Astrocyte of the spinal cord (primary cell): ENCODE results near the gene BCL2L12.

Source experiments
- DNase-seq: peaks from one replicate; pipeline ENCODE4 v3.0.0; 2011; ENCODE audit warnings: low read depth, low spot score
- H3K4me3 ChIP-seq: 2 replicates; pipeline ENCODE4 v1.5.1; 2011; ENCODE audit warnings: low read depth, mild to moderate bottlenecking, low read length, moderate library complexity
- in situ Hi-C: cut with HindIII; loops from 2 replicates; pipeline ENCODE4 v1.10.0; 2017; ENCODE audit warnings: low sequenced_read_pairs
- TF ChIP-seq, protein P1 (sequence below): IDR thresholded peaks from 2 replicates; pipeline ENCODE4 v1.5.1; 2012; ENCODE audit warnings: low read depth, mild to moderate bottlenecking, low read length, inconsistent platforms

BCL2L12 gene

DNA sequence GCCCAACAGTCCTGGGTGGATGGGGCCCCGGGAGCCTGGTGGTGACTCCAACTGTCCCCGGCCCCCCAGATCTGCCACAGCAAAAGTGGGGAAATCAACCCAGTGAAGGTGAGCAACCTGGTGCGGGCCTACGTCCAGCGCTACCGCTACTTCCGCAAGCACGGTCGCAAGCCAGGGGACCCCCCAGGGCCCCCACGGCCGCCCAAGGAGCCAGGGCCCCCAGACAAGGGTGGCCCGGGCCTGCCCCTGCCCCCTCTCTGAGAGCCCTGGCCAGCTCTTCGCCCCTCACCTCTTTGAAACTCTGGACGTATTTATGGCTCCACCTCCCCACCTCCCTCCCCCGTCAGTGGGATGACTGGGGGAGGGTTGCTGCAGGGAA lies 7.6 kb upstream of the BCL2L12 start:
- in situ Hi-C loops = no loop called here
- TF ChIP-seq, protein P1, sequence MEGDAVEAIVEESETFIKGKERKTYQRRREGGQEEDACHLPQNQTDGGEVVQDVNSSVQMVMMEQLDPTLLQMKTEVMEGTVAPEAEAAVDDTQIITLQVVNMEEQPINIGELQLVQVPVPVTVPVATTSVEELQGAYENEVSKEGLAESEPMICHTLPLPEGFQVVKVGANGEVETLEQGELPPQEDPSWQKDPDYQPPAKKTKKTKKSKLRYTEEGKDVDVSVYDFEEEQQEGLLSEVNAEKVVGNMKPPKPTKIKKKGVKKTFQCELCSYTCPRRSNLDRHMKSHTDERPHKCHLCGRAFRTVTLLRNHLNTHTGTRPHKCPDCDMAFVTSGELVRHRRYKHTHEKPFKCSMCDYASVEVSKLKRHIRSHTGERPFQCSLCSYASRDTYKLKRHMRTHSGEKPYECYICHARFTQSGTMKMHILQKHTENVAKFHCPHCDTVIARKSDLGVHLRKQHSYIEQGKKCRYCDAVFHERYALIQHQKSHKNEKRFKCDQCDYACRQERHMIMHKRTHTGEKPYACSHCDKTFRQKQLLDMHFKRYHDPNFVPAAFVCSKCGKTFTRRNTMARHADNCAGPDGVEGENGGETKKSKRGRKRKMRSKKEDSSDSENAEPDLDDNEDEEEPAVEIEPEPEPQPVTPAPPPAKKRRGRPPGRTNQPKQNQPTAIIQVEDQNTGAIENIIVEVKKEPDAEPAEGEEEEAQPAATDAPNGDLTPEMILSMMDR = no peak
- no peak overlapping the region for H3K4me3 ChIP-seq

DNA sequence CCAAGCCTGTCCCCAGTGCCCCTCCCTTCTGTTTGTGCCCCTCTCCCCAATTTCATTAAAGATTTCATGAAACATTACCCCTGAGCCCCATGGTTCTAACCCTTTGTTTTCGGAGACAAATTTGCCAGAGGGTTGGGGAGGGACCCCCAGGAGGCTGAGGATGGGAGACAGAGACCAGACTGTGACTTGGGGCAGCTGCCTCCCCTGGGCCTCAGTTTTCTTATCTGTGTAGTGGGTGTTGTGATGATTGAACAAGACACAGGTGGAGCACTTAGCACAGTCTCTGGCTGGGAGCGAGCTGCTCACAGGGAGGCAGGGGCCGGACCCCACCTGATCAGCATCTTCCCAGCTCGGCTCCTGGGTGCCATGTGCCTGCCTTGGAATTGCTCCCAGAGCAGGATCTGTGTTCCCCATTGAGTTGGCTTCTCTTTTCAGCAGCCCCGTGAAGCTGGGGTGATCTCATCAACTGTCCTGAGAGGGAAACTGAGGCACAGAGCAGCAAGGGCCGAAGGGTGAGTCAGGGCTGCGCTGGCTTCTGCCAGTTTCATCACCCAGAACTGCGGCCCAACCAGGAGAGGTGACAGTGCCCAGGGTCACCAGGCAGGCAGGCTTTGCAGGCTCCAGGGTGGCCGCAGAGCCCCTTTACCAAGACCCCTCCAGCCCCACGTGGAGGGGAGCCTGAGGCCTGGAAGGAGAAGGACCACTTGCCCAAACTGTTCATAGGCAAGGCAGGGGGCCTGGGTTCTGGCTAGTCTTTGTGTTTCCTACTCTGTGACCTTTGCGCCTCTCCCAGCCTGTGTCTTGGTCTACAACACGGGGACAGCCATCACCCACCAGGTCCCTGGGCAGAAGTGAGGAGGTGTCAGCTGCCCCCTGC lies 6.9 kb upstream of the BCL2L12 start:
- no peak overlapping the region for H3K4me3 ChIP-seq
- TF ChIP-seq, protein P1 = no peak
- in situ Hi-C loops = no loop called here
- no peak for DNase-seq

More for the DNA sequence above, 7.6 kb upstream of the BCL2L12 start:
- DNase-seq = no peak

DNA sequence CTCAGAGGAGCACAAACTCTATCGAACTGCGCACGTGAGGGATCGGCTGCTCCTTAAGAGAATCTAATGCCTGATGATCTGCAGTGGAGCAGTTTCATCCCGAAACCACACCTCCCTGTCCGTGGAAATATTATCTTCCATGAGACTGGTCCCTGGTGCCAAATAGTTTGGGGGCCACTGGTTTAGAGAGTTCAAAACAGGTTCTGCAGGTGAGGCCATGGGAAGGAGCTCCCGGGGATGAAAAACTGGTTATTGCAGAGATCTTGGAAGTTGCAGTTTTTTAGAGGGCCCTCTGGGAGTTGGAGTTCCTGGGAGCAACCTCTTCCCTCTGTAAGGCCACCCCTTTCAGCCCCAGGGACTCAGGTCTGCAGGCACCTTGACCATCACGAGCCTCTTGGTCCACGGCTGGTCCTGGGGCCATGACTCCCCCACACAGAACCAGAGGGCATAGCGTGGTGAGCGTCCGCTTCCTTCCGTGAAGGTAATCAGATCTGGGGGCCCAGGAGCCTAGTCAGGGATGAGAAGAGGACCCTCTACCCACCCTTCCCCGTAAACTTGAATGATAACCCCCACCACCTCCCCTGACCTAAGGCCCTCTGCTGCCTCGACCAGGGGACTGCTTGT lies 5.3 kb upstream of the BCL2L12 start:
- in situ Hi-C loops = no loop called here
- TF ChIP-seq, protein P1 = no peak
- no peak overlapping the region for H3K4me3 ChIP-seq
- no peak for DNase-seq

DNA sequence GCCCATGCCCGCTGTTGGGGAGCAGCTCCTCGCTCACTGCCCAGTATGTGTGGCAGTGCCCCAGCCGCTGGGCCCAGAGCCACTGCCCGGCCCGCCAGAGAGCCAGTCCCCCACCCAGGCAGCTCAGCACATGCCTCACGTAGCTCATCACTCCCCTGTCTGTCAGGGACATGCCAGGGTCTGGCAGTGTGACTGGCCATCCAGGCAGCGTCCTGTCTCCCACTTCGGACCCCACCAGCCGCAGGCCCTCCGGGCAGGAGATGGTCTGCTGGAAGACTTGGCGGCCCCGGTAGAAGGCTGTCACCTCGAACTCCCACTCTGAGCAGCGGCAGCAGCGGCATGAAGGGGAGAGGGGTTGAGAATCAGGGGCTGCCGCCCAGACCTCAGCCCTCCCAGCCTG lies 3.7 kb upstream of the BCL2L12 start:
- in situ Hi-C loops = no loop called here

DNA sequence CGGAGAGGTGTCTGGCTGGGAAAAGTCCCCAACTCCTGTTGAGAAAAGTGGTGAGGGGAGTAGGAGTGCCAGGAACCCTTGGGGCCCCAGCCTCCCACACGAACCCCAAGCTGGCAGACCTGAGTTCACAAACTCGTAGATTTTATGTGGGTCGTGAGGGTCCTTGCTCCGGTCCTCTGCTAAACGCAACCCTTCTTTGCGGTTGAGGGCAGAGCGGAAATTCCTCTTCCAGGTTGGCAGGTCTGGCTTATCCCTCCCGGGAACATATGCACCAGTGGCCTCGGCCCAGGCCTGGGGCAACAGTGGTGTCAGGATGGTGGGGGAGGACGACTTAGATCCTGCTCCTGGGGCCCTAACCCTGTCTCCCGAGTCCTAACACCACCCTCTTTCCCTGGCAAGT lies 2.5 kb upstream of the BCL2L12 start:
- DNase-seq = no peak
- in situ Hi-C loops = no loop called here
- H3K4me3 ChIP-seq = no peak overlapping the region
- TF ChIP-seq, protein P1 = no peak

More for the DNA sequence above, 3.7 kb upstream of the BCL2L12 start:
- H3K4me3 ChIP-seq = no peak overlapping the region
- TF ChIP-seq, protein P1 = no peak
- DNase-seq = no peak

DNA sequence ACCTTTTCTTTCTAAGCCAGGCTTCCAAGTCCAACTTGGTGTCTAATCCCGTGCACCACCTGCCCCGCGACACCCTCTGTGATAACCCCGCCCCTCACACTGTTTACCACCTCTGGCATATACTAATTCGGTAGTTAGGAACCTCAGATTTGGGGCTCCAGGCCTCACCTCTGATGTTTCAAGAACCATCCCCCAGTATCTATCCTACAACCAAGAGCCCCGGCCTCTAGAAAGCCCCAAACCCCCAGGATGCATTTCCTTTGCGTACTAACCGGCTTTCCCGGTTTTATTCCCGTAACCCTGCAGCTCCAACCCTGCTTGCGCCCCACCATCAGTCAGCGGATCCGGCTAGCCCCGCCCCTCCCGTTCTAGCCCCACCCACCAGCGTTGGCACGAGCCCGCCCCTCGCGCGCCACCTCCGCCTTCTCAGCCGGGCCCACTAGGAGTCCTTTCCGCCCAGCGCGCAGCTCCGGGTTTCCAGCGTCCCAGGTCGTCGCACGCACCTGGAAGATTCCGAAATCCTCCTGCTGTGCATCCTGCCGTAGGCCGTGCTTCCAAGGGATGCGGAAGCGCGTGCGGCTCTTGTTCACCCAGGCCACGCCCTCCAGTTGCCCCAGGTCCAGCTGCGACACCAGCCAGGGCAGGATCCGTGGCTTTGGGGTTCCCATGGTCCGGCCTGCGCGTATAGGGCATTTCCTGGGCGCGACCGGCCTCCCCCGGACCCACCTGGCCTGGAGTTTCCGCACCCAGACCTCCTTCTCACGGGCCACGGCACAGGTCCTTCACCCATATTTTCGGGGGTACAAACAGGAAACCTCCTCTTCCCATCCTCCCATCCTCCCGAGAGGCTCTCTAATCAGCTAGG lies 1.3 kb upstream of the BCL2L12 start:
- H3K4me3 ChIP-seq = peak overlapping the region; percentile 82
- DNase-seq = peak; percentile 75
- TF ChIP-seq, protein P1 = peak; percentile 15
- in situ Hi-C loops = no loop called here
